WI38 (cell line): Measurements from ENCODE around the gene ASB6.
"Not testable (repeated sequence)": the region's sequence is repeated elsewhere in the genome, so short reads cannot be mapped to it uniquely, and the experiment has no call there.

ENCODE experiments used
- H3K4me3 ChIP-seq: 2 replicates; pipeline ENCODE4 v1.5.1; 2011; ENCODE audit warnings: low read depth, mild to moderate bottlenecking, control low read depth, low read length
- CTCF ChIP-seq: IDR thresholded peaks from 2 replicates; pipeline ENCODE4 v1.5.1; 2012; ENCODE audit warnings: low read depth, mild to moderate bottlenecking, control low read depth, low read length

The ASB6 gene

GRCh38 chr9:129597355-129598088 is 44.4 kb downstream of the ASB6 start:
- TF ChIP-seq CTCF: no peak
- H3K4me3 ChIP-seq: peak overlapping the region; percentile 56

GRCh38 chr9:129596541-129597331 is 45.2 kb downstream of the ASB6 start:
- H3K4me3 ChIP-seq: peak overlapping the region; percentile 56
- TF ChIP-seq CTCF: no peak

DNA sequence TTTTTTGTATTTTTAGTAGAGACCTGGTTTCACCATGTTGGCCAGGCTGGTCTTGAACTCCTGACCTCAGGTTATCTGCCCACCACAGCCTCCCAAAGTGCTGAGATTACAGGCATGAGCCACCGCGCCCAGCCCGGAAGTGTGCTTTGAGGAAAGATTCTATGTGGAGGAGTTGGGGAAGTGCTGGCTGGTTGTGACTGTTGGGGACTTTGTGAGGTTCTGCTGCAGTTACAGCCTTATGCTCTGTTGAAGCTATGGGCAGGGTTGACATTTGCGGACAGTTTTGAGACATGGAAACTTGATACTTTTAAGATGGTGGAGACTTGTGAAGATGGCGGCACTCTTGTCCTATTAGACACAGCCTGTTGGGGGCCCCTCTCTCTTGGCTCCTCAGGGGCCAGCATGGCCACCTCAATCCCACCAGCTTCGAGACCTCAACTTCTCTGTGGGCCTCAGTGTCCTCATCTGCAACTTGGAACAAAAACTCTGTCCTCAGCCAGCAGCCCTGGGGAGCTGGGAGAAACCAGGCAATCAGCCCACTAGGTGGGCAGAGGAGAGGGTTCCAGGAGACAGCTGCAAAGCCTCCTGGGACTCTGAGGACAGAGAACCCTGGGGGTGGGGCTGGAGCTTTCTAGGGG is 45.9 kb downstream of the ASB6 start:
- no peak for TF ChIP-seq CTCF
- H3K4me3 ChIP-seq: no peak overlapping the region

- no peak overlapping the region for H3K4me3 ChIP-seq
- no peak for TF ChIP-seq CTCF
These were observed 46.6 kb downstream of the ASB6 start for GRCh38 chr9:129595311-129595741.

- H3K4me3 ChIP-seq: no peak overlapping the region
- no peak for TF ChIP-seq CTCF
These were observed 47.3 kb downstream of the ASB6 start for GRCh38 chr9:129594632-129595031.

DNA sequence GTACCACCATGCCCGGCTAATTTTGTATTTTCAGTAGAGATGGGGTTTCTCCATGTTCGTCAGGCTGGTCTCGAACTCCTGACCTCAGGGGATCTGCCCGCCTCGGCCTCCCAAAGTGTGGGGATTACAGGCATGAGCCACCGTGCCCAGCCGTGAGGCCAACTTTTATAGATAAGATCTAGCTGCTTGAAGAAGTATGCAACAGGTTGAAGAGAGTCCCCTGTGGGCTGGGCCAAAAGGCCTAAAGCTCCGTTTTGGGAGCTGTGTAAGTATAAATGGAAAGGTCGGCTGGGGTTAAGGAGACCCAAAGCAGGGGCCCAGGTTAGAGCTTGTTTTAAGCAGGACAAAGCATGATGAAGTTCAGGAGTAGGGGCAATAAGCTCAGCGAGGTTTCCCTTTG is 49.2 kb downstream of the ASB6 start:
- H3K4me3 ChIP-seq: not testable (repeated sequence)

DNA sequence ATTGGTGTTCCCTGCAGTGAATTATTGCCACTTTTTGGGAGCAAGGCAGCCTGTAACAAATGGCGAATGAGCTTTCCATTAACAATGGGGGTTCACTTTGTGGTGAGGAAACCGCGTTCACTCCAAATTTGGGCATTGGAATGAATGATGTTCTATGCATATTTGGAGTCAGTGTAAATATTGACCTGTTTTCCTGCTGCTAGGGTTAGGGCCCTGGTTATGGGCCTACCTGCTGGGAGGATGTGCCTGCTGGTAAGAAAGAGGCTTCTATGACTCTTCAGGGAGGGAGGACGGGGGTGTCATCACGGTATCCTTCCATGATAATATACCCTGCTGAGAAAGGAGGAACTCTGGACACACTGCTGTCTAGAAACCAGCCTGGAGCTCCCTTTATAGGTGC is 50.0 kb downstream of the ASB6 start:
- no peak overlapping the region for H3K4me3 ChIP-seq
- TF ChIP-seq CTCF: no peak
